Adrenal gland (tissue), 12 donors: ENCODE results near the gene ACSM3. TPM values are rescaled to one million over a fixed set of nuclear protein-coding genes. Genes with fewer than 3 reads are reported as not detected.
"Not testable (repeated sequence)": the region's sequence is repeated elsewhere in the genome, so short reads cannot be mapped to it uniquely, and the experiment has no call there.

Source experiments
- DNase-seq, 7 donors: peaks; one replicate each; pipeline ENCODE4 v3.0.0-alpha.2; 2019 to 2020
- H3K27ac ChIP-seq, 5 donors: fragments of 200-600 bp; sonication (generic) in 4 of 5; 1 replicate in 3 of 5; 2 replicates in 2 of 5; pipeline versions ENCODE4 v1.5.1 to v1.8.0; 2016 to 2020; ENCODE audit warnings: mild to moderate bottlenecking in 1 of 5
- H3K27me3 ChIP-seq: fragments of 200-600 bp; 2 replicates; pipeline ENCODE4 v1.8.0; 2021
- H3K36me3 ChIP-seq, 2 donors: fragments of 200-600 bp; replicated peaks in 1 of 2; 1 replicate in 1 of 2; 2 replicates in 1 of 2; pipeline versions ENCODE4 v1.5.1 to v1.8.0; 2018 to 2022
- H3K4me1 ChIP-seq, 2 donors: fragments of 200-600 bp; replicated peaks in 1 of 2; 1 replicate in 1 of 2; 2 replicates in 1 of 2; pipeline versions ENCODE4 v1.5.1 to v1.8.0; 2018 to 2021
- H3K4me3 ChIP-seq, 4 donors: fragments of 200-600 bp; sonication (generic) in 3 of 4; one replicate each; pipeline ENCODE4 v1.5.1; 2016 to 2018
- H3K9me3 ChIP-seq, 3 donors: fragments of 200-600 bp; sonication (generic) in 1 of 3; replicated peaks in 1 of 3; 1 replicate in 2 of 3; 2 replicates in 1 of 3; pipeline versions ENCODE4 v1.5.1 to v1.8.0; 2016 to 2021
- CTCF ChIP-seq, 6 experiments: fragments of 450-650 bp in 4 of 6; fragments of 200-600 bp in 2 of 6; sonication (generic) in 1 of 6; IDR thresholded peaks; 1 replicate in 5 of 6; 2 replicates in 1 of 6; pipeline versions ENCODE4 v1.5.1 to v1.8.0; 2016 to 2021; ENCODE audit warnings: antibody characterized with exemption in 6 of 6, mild to moderate bottlenecking in 2 of 6, moderate library complexity in 1 of 6
- POLR2A ChIP-seq, 2 donors: fragments of 450-650 bp; IDR thresholded peaks; one replicate each; pipeline ENCODE4 v1.6.1; 2017; ENCODE audit warnings: antibody characterized with exemption in 2 of 2, mild to moderate bottlenecking in 2 of 2, moderate library complexity in 1 of 2
- WGBS, 4 donors: extraction: QIAGEN DNeasy Blood & Tissue Kit in 2 of 4; methylation state at CpG; one replicate each; pipeline versions ENCODE4 v1.1.5 to v1.1.7; 2013 to 2017; 5-methylcytosine and 5-hydroxymethylcytosine counted together
- intact Hi-C, 2 donors: fragments of 100-400 bp; cut with DNase I; formaldehyde crosslinking; loops; one replicate each; pipeline versions ENCODE4 v1.14.1 to v1.15.0; 2022 to 2023
- polyA plus RNA-seq, 3 donors: library from polyadenylated mRNA; stranded (reverse); fragments of 200-250 nt in 2 of 3; fragments of 350-450 nt in 1 of 3; fragmentation: Illumina TruSeq in 1 of 3; extraction: RNeasy Lipid Tissue Mini Kit (QIAGEN cat#74804) in 1 of 3; gene quantifications; one replicate each; pipeline ENCODE4 v1.2.3, GENCODE V29; 2013 to 2014
- total RNA-seq, 9 donors: library from RNA; depleted of rRNA in 4 of 9; stranded (reverse); fragments of >200 nt in 4 of 9; fragments of 120-200 nt in 1 of 9; fragmentation: NEBNext Ultra II Directional in 1 of 9; extraction: Animal tissue kit (Norgen Biotek cat#: 25700) in 1 of 9; gene quantifications; one replicate each; pipeline versions ENCODE4 v1.1.0 to v1.2.4, GENCODE V29; 2013 to 2023
- donor health status: healthy with polysubstance abuse.
- donor health status: Bipolar disorder and iron deficiency.
- donor health status: DM: yes; HTN: yes; CAD: no.
- donor health status: DM: no; HTN: no; CAD: no.
- donor health status: DM: no; HTN: no; CAD: no.
- donor health status: DM: yes; HTN: yes; CAD: no.

ACSM3 gene
- total and polyA plus RNA-seq, 12 donors, result 4.7 to 99.4 (median 11.6) TPM

DNA sequence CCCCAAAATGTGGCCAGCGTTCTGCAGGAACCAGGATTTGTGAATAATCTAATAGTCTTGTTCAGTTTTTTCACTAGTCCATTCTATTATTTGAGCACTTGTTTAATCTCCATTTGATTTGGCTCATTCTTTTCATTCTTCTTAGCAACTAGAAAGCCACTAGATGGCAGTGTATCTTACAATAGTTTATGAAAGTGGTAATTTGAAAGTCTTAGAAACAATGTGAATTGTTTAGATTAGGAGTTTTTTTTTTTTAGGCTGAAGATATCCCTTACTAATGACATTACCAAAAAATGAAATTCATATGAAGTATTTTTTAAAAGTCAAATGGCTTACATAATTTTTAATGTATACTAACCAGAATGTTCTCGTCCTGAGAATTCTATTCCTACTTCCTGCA, 35.8 kb downstream of the ACSM3 start:
- DNase-seq, result no peak
- Histone ChIP-seq H3K27ac (peak overlapping the region in 2 of 5 donors; percentile 45 to 58), H3K4me3 (no peak overlapping the region), H3K4me1 (peaks cover 0 to 12% of the 10 kb centered on the region in 2 donors), H3K9me3 (no peaks in the 10 kb centered on the region), H3K36me3 (peaks cover 0 to 23% of the 10 kb centered on the region in 2 donors), H3K27me3 (no peaks in the 10 kb centered on the region)
- 46 to 69% (median 53%) methylated on average over 2 of the region's 2 CpGs for whole genome bisulfite sequencing, 4 donors
- intact Hi-C loops, result no loop called here
- TF ChIP-seq POLR2A (IDR thresholded peaks at IDR 0.05) (no peak), CTCF (IDR thresholded peaks at IDR 0.05) (peak; percentile 30 to 69 (median 54))

- H3K27ac ChIP-seq, result no peak overlapping the region
- peaks cover 0 to 23% of the 10 kb centered on the region in 2 donors for H3K36me3 ChIP-seq
- peaks cover 4 to 19% of the 10 kb centered on the region in 2 donors for H3K4me1 ChIP-seq
- DNase-seq, result no peak
- no peaks in the 10 kb centered on the region for H3K27me3 ChIP-seq
- H3K9me3 ChIP-seq, result no peaks in the 10 kb centered on the region
- intact Hi-C loops, result loop anchor here in 1 of 2 donors (5.0 kb wide), 1 partner anchor 281 kb away; no protein-coding TSS in a partner anchor
- TF ChIP-seq CTCF (IDR thresholded peaks at IDR 0.05), result no peak
- no peak for TF ChIP-seq POLR2A (IDR thresholded peaks at IDR 0.05)
- no peak overlapping the region for H3K4me3 ChIP-seq
- WGBS, 4 donors, result 41 to 59% (median 47%) methylated on average over 1 of the region's 1 CpG
Measured at GRCh38 chr16:20801278-20801677, 37.5 kb downstream of the ACSM3 start.

DNA sequence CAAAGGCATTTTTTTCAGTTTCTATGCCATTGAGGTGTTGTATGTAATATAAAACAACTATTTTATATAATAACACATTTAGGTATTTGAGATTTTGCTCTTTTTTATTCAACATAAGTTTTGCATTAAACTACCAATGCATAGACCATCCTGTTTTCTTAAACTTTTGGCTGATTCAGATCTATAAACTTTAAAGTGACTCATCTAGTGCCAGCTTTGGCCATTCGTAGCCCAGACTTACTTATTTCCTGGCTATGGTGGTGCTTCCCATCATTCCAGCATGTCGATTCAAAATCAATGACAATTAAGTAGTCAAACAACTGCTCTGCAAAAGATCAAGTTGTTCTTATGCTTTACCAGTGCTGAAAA, 39.4 kb downstream of the ACSM3 start:
- H3K9me3 ChIP-seq, result no peaks in the 10 kb centered on the region
- peaks cover 4 to 19% of the 10 kb centered on the region in 2 donors for H3K4me1 ChIP-seq
- intact Hi-C loops, result loop anchor here in 1 of 2 donors (5.0 kb wide), 1 partner anchor 279 kb away; no protein-coding TSS in a partner anchor
- TF ChIP-seq CTCF (IDR thresholded peaks at IDR 0.05), result no peak
- TF ChIP-seq POLR2A (IDR thresholded peaks at IDR 0.05), result no peak
- H3K4me3 ChIP-seq, result no peak overlapping the region
- no peak overlapping the region for H3K27ac ChIP-seq
- WGBS, 4 donors, result 82 to 91% (median 84%) methylated on average over 2 of the region's 2 CpGs
- no peaks in the 10 kb centered on the region for H3K27me3 ChIP-seq
- H3K36me3 ChIP-seq, result peaks cover 0 to 15% of the 10 kb centered on the region in 2 donors
- no peak for DNase-seq

GRCh38 chr16:20803561-20804214, 39.9 kb downstream of the ACSM3 start:
- TF ChIP-seq CTCF (IDR thresholded peaks at IDR 0.05) (no peak), POLR2A (IDR thresholded peaks at IDR 0.05) (no peak)
- Histone ChIP-seq H3K4me3 (no peak overlapping the region), H3K4me1 (peaks cover 4 to 14% of the 10 kb centered on the region in 2 donors), H3K27ac (no peak overlapping the region), H3K9me3 (no peaks in the 10 kb centered on the region), H3K27me3 (no peaks in the 10 kb centered on the region), H3K36me3 (peaks cover 0 to 10% of the 10 kb centered on the region in 2 donors)
- no peak for DNase-seq
- 93 to 95% (median 94%) methylated on average over 7 of the region's 7 CpGs for WGBS, 4 donors
- intact Hi-C loops, result loop anchor here in 1 of 2 donors (5.0 kb wide), 1 partner anchor 279 kb away; no protein-coding TSS in a partner anchor

- DNase-seq, result peak in 2 of 7 donors; percentile 41 to 58
- H3K9me3 ChIP-seq, H3K27me3 ChIP-seq, intact Hi-C loops, H3K4me1 ChIP-seq, H3K36me3 ChIP-seq: not testable (repeated sequence)
- Histone ChIP-seq H3K4me3 (peak overlapping the region; percentile 28 to 97 (median 75)), H3K27ac (peak overlapping the region; percentile 82 to 97 (median 91))
- 2 to 13% (median 4%) methylated on average over 7 to 12 of the region's 12 CpGs for WGBS, 4 donors
Measured at GRCh38 chr16:20805684-20806167, 41.9 kb downstream of the ACSM3 start.
